K562 (cell line): Measurements from ENCODE around the gene SLC17A2. TPM values are rescaled to one million over a fixed set of nuclear protein-coding genes. Genes with fewer than 3 reads are reported as not detected.

Source experiments
- ARID1B ChIP-seq: fragments of 450-650 bp; IDR thresholded peaks from 2 replicates; pipeline ENCODE4 v1.6.1; 2016; ENCODE audit warnings: antibody characterized with exemption, mild to moderate bottlenecking, inconsistent platforms
- CBFA2T2 ChIP-seq: fragments of 450-650 bp; conservative IDR thresholded peaks from 2 replicates; pipeline ENCODE4 v1.6.1; 2017; ENCODE audit warnings: mild to moderate bottlenecking
- CHD1 ChIP-seq: fragments of 200-600 bp; sonication (generic); IDR thresholded peaks from one replicate; pipeline ENCODE4 v1.6.1; 2012; ENCODE audit warnings: mild to moderate bottlenecking, moderate library complexity, low read length, inconsistent platforms
- ESRRA ChIP-seq: fragments of 450-650 bp; IDR thresholded peaks from 2 replicates; pipeline ENCODE4 v1.6.1; 2014; ENCODE audit warnings: low read depth, mild to moderate bottlenecking, moderate library complexity, borderline replicate concordance
- FOXA3 ChIP-seq, 2 experiments: fragments of 450-650 bp in 1 of 2; sonication (generic) in 1 of 2; formaldehyde crosslinking; IDR thresholded peaks in 1 of 2; conservative IDR thresholded peaks in 1 of 2; 2 replicates each; pipeline versions ENCODE4 v1.4.0 to v1.8.0; 2020 to 2022; ENCODE audit warnings: mild to moderate bottlenecking in 2 of 2, missing genetic modification reagents in 1 of 2
- HDGF ChIP-seq: fragments of 450-650 bp; IDR thresholded peaks from 2 replicates; pipeline ENCODE4 v1.6.1; 2016
- LEF1 ChIP-seq: fragments of 450-650 bp; IDR thresholded peaks from 2 replicates; pipeline ENCODE4 v1.6.1; 2016; ENCODE audit warnings: mild to moderate bottlenecking
- MTA1 ChIP-seq: fragments of 450-650 bp; IDR thresholded peaks from 2 replicates; pipeline ENCODE4 v1.6.1; 2017; ENCODE audit warnings: borderline replicate concordance
- MTA2 ChIP-seq: fragments of 450-650 bp; IDR thresholded peaks from 2 replicates; pipeline ENCODE4 v1.6.1; 2016; ENCODE audit warnings: low read depth
- MYC ChIP-seq, 2 experiments: fragments of 250-450 bp in 1 of 2; sonication (Bioruptor Pico) in 1 of 2; IDR thresholded peaks; 2 replicates each; pipeline versions ENCODE4 v1.5.1 to v1.6.1; 2012 to 2021; ENCODE audit warnings: low read depth in 2 of 2, borderline replicate concordance in 1 of 2, improper control_type of control experiment in 1 of 2, low read length in 1 of 2, mild to moderate bottlenecking in 1 of 2, moderate library complexity in 1 of 2
- MYNN ChIP-seq, 2 experiments: sonication (generic); formaldehyde crosslinking in 1 of 2; IDR thresholded peaks; 2 replicates each; pipeline versions ENCODE4 v1.5.0 to v1.6.1; 2016 to 2020; ENCODE audit warnings: antibody characterized with exemption in 1 of 2, missing genetic modification reagents in 1 of 2
- NBN ChIP-seq: fragments of 450-650 bp; IDR thresholded peaks from 2 replicates; pipeline ENCODE4 v1.6.1; 2016; ENCODE audit warnings: low read depth, mild to moderate bottlenecking
- NFIC ChIP-seq: fragments of 450-650 bp; IDR thresholded peaks from 2 replicates; pipeline ENCODE4 v1.6.1; 2017; ENCODE audit warnings: mild to moderate bottlenecking, inconsistent platforms
- NR3C1 ChIP-seq: sonication (generic); formaldehyde crosslinking; IDR thresholded peaks from 2 replicates; pipeline ENCODE4 v1.8.1; 2022; ENCODE audit warnings: missing genetic modification reagents
- NRF1 ChIP-seq, 2 experiments: fragments of 450-650 bp; IDR thresholded peaks in 1 of 2; conservative IDR thresholded peaks in 1 of 2; 2 replicates each; pipeline ENCODE4 v1.6.1; 2014; ENCODE audit warnings: mild to moderate bottlenecking in 2 of 2
- OTX1 ChIP-seq: fragments of 450-650 bp; formaldehyde crosslinking; IDR thresholded peaks from 2 replicates; pipeline ENCODE4 v1.4.0; 2022; ENCODE audit warnings: mild to moderate bottlenecking
- PTRF ChIP-seq: fragments of 450-650 bp; IDR thresholded peaks from 2 replicates; pipeline ENCODE4 v1.6.1; 2016; ENCODE audit warnings: mild to moderate bottlenecking, missing genetic modification characterization, missing compliant biosample characterization
- RCOR1 ChIP-seq, 2 experiments: IDR thresholded peaks; 2 replicates each; pipeline ENCODE4 v1.6.1; 2012; ENCODE audit warnings: low read depth in 2 of 2, low read length in 2 of 2, borderline replicate concordance in 1 of 2, improper control_type of control experiment in 1 of 2
- SIN3A ChIP-seq, 2 experiments: fragments of 150-350 bp in 1 of 2; IDR thresholded peaks; 2 replicates each; pipeline ENCODE4 v1.6.1; 2011 to 2016; ENCODE audit warnings: borderline replicate concordance in 2 of 2, low read depth in 2 of 2, low read length in 2 of 2, mild to moderate bottlenecking in 2 of 2, moderate library complexity in 2 of 2; ENCODE audit not compliant: control insufficient read depth in 1 of 2
- SMARCC2 ChIP-seq: fragments of 450-650 bp; IDR thresholded peaks from 2 replicates; pipeline ENCODE4 v1.6.1; 2017; ENCODE audit warnings: antibody characterized with exemption, moderate library complexity, mild to moderate bottlenecking, low read depth
- TCFL5 ChIP-seq: fragments of 250-450 bp; sonication (Bioruptor Pico); conservative IDR thresholded peaks from 2 replicates; pipeline ENCODE4 v1.6.1; 2021; ENCODE audit warnings: mild to moderate bottlenecking, moderate library complexity, matching md5 sums
- U2AF2 ChIP-seq: fragments of 200-400 bp; formaldehyde crosslinking; optimal IDR thresholded peaks from 2 replicates; pipeline ENCODE3; 2017; ENCODE audit warnings: low read depth, mild to moderate bottlenecking, low read length
- polyA plus RNA-seq, 8 experiments: library from polyadenylated mRNA; depleted of rRNA in 4 of 8; stranded (reverse) in 5 of 8; unstranded in 3 of 8; fragments of >200 nt; fragmentation: Nextera tagmentation in 2 of 8; fragmentation: Illumina TruSeq in 1 of 8; extraction: Ambion mirVana in 2 of 8; extraction: Trizol in 1 of 8; gene quantifications; 2 replicates each; pipeline versions ENCODE4 v1.2.1 to v1.2.3, GENCODE V29; 2011 to 2014; ENCODE audit warnings: inconsistent platforms in 1 of 8, missing spikeins in 1 of 8
- total RNA-seq, 7 experiments: library from RNA; depleted of rRNA in 6 of 7; stranded (reverse); fragments of >200 nt in 6 of 7; fragmentation: Illumina TruSeq in 2 of 7; extraction: Trizol in 2 of 7; gene quantifications; 2 replicates each; pipeline versions ENCODE4 v1.2.1 to v1.2.3, GENCODE V29; 2011 to 2021; ENCODE audit warnings: low replicate concordance in 1 of 7
- TF ChIP-seq, protein P1 (sequence below): fragments of 450-650 bp; IDR thresholded peaks from 2 replicates; pipeline ENCODE4 v1.6.1; 2018; ENCODE audit not compliant: partially characterized antibody
- TF ChIP-seq, protein P2 (sequence below): sonication (generic); formaldehyde crosslinking; IDR thresholded peaks from 2 replicates; pipeline ENCODE4 v1.8.1; 2023; ENCODE audit warnings: mild to moderate bottlenecking, missing genetic modification reagents, moderate library complexity

Gene SLC17A2
- total and polyA plus RNA-seq, 9 of the 15 experiments (the other 6 are each of a cell fraction or from before 2014, with no cell fraction given) = not detected

DNA sequence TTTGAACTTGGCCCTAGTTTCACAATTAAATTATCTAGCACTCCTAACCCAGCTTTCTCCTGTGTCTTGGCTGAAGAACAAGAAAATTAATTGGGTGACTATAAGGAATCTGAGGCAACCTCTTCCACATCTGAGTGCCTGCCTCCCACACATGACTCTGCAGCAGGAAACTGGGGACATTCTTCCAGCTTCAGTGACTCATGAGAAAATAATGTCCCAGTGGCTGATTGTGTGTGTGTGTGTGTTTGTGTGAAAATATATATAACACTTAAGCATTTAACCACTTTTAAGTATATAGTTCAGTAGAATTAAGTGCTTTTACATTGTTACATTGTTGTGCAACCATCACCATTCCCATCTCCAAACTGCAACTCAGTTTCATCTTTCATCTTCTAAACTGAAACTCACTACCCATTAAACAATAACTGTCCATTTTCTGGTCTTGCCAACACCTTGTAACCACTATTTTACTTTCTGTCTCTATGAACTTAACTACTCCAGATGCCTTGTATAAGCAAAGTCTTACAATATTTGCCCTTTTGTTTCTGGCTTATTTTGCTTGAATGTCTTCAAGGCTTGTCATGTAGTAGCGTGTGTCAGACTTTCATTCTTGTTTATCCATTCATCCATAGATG lies 40.8 kb upstream of the SLC17A2 start (continued):
- TF ChIP-seq, protein P1, sequence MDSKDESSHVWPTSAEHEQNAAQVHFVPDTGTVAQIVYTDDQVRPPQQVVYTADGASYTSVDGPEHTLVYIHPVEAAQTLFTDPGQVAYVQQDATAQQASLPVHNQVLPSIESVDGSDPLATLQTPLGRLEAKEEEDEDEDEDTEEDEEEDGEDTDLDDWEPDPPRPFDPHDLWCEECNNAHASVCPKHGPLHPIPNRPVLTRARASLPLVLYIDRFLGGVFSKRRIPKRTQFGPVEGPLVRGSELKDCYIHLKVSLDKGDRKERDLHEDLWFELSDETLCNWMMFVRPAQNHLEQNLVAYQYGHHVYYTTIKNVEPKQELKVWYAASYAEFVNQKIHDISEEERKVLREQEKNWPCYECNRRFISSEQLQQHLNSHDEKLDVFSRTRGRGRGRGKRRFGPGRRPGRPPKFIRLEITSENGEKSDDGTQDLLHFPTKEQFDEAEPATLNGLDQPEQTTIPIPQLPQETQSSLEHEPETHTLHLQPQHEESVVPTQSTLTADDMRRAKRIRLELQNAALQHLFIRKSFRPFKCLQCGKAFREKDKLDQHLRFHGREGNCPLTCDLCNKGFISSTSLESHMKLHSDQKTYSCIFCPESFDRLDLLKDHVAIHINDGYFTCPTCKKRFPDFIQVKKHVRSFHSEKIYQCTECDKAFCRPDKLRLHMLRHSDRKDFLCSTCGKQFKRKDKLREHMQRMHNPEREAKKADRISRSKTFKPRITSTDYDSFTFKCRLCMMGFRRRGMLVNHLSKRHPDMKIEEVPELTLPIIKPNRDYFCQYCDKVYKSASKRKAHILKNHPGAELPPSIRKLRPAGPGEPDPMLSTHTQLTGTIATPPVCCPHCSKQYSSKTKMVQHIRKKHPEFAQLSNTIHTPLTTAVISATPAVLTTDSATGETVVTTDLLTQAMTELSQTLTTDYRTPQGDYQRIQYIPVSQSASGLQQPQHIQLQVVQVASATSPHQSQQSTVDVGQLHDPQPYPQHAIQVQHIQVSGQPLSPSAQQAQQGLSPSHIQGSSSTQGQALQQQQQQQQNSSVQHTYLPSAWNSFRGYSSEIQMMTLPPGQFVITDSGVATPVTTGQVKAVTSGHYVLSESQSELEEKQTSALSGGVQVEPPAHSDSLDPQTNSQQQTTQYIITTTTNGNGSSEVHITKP = peak; percentile 6
- TF ChIP-seq NR3C1 (no peak), MYNN (IDR thresholded peaks at IDR 0.05) (0 out of 2 replicates have a peak, but pooled peaks have one; percentile 35), MYNN (CRISPR knock-in tag; IDR thresholded peaks at IDR 0.05) (no peak), TCFL5 (CRISPR knock-in tag) (no peak), PTRF (tag) (no peak), OTX1 (CRISPR knock-in tag) (no peak), CBFA2T2 (peak; percentile 34; the same call in 1 of the 2 replicates), HDGF (0 out of 2 replicates have a peak, but pooled peaks have one; percentile 64), RCOR1 (IDR thresholded peaks at IDR 0.05; ENCODE audit: borderline replicate concordance in 1 of 2, low read depth in 2 of 2, low read length in 2 of 2) (peak; percentile 90 to 99), MTA2 (0 out of 2 replicates have a peak, but pooled peaks have one; percentile 16), FOXA3 (CRISPR knock-in tag; conservative IDR thresholded peaks at IDR 0.05 in 1 of 2, IDR thresholded peaks at IDR 0.05 in 1 of 2) (no peak), SMARCC2 (peak; percentile 94), U2AF2 (no peak), SIN3A (IDR thresholded peaks at IDR 0.05; ENCODE audit: borderline replicate concordance in 2 of 2, control insufficient read depth in 1 of 2, low read depth in 2 of 2, low read length in 2 of 2) (no peak), LEF1 (peak; percentile 79), NRF1 (conservative IDR thresholded peaks at IDR 0.05 in 1 of 2, IDR thresholded peaks at IDR 0.05 in 1 of 2) (peak; percentile 27 to 29; a peak in 2 of 4 replicates), NFIC (peak; percentile 83), ESRRA (no peak), MTA1 (peak; percentile 23; the same call in 1 of the 2 replicates), NBN (0 out of 2 replicates have a peak, but pooled peaks have one; percentile 70), MYC (IDR thresholded peaks at IDR 0.05; ENCODE audit: low read depth, low read length) (peak; percentile 63; the same call in 1 of the 2 replicates), MYC (CRISPR knock-in tag; IDR thresholded peaks at IDR 0.05; ENCODE audit: borderline replicate concordance, low read depth) (no peak), ARID1B (peak; percentile 93), CHD1 (no peak)
- TF ChIP-seq, protein P2, sequence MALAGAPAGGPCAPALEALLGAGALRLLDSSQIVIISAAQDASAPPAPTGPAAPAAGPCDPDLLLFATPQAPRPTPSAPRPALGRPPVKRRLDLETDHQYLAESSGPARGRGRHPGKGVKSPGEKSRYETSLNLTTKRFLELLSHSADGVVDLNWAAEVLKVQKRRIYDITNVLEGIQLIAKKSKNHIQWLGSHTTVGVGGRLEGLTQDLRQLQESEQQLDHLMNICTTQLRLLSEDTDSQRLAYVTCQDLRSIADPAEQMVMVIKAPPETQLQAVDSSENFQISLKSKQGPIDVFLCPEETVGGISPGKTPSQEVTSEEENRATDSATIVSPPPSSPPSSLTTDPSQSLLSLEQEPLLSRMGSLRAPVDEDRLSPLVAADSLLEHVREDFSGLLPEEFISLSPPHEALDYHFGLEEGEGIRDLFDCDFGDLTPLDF (CRISPR knock-in tag) = no peak; the same call in 1 of the 2 replicates
